Kidney capillary endothelial cell (primary cell): ENCODE data around the gene FA2H.
"Not testable (repeated sequence)": the region's sequence is repeated elsewhere in the genome, so short reads cannot be mapped to it uniquely, and the experiment has no call there.

ENCODE experiments used
- DNase-seq: peaks from one replicate; pipeline ENCODE4 v3.0.0-alpha.2; 2018; ENCODE audit warnings: low spot score

The FA2H gene

GRCh38 chr16:74770831-74771526, 3.6 kb downstream of the FA2H start:
- no peak for DNase-seq

- no peak for DNase-seq
These were observed 4.9 kb downstream of the FA2H start for GRCh38 chr16:74769586-74770190.

DNA sequence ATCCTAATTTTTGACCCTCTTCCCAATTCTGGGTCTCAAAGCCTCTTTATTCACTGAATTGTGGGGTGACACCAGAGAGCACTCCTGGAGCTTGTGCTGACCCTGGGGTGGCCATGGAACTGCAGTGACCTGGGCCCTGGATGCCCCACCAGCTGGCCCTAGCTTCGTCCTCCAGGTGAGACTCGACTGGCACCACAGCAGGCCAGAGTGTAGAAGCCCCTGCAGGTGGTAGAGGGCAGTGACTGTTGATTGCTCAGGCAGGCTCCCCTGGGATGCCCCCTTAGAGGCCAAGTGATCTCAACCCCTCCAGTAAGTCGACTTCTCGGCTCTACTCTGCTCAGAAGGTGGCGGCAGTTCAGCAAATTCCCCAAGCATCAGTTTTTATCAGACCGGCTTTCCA, 6.4 kb downstream of the FA2H start:
- DNase-seq, result no peak

- DNase-seq, result no peak
These were observed 6.9 kb downstream of the FA2H start for GRCh38 chr16:74767749-74768148.

GRCh38 chr16:74766729-74767128, 7.9 kb downstream of the FA2H start:
- DNase-seq, result no peak

GRCh38 chr16:74764184-74764583, 10.4 kb downstream of the FA2H start:
- not testable (repeated sequence) for DNase-seq

DNA sequence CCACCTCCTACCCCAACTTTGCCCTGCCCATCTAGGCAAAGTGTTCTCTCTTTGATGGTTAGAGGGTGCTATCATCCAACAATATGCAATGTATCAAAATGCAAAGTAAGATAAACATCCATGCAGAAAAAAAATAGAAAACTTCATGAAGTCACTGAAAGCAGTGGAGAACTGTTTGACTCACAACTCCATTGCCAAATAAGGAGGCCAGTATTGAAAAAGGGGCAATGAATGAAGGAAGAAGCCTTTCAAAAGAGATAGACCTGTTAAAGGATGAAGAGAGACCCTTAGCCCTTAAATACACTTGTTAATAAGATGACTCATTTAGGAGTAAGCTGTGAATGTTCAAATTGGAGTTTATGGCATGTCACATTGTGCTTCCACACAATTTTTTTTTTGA, 13.0 kb downstream of the FA2H start:
- no peak for DNase-seq

GRCh38 chr16:74760007-74760767, 14.4 kb downstream of the FA2H start:
- DNase-seq, result peak; percentile 89

DNA sequence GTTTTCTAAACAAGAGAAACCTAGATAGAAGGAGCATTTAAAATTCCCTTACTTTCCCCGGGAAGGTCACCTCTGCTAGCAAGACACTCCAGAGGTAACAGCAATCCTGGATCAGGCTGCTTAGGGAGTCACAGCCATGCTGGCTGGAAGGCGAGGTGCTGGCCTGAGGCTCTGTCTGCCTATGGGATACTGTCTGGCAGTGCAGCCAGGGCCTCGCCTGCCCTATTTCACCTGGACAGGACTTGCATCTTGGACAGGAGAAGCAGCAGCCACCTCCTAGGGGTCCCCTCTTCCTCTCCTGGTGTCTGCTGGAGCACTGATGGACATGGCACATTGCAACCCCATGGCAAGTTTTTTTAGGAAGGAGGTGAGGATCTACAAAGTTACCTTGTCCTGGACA, 15.1 kb downstream of the FA2H start:
- no peak for DNase-seq

DNA sequence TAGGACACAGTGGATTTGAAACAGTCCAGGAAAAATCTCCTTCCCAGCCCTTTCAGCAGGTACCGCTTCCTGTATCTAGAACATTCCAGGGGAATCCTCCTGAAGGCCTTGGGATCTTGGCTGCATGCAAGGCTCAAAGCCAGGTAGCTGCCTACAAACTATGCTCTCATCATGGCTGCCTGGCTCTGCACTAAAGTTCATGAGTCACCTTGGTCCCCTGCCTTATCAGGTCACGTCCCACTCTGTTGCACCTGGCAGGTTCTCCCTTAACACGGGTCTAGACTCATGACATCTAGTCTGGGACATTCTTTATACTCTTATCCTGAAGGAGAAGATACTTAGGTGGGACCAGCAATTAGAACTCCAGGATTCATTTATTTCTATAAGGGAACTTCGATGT, 15.8 kb downstream of the FA2H start:
- DNase-seq, result no peak

DNA sequence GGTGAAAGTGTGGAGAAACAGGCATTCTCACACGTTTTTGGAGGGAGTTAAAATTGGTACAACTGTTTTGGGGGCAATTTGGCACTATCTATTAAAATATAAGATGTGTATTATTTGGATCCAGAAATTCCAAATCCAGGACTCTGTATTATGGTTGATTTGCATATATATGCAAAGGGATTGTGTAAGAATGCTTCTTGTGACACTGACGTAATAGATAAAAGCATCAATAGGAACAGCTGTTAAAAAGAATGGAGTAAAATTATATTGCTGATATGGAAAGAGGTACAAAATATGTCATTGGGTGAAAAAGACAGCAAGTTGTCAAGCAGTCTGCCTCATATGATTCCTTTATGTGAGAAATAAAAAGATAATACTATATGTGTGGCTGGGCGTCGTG, 17.3 kb downstream of the FA2H start:
- DNase-seq, result no peak

DNA sequence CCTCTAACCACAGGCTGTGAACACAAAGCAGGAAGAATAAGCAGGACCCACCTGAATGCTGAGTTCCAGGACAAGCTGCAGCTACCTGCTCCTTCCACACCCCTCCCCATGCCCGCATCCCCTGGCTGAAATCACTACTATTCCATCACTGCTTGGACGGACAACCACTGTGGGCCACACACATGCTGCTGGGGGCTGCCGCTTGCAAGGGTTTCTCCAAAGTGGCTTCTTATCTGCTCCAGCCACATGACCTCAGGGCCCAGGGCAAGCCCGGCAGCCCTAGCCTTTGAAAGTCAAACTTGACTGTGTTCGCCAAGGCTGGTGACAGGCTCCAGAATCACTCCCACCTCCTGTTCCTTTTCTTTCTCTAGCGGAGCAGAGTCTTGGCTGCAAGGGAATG, 18.4 kb downstream of the FA2H start:
- DNase-seq, result no peak

DNA sequence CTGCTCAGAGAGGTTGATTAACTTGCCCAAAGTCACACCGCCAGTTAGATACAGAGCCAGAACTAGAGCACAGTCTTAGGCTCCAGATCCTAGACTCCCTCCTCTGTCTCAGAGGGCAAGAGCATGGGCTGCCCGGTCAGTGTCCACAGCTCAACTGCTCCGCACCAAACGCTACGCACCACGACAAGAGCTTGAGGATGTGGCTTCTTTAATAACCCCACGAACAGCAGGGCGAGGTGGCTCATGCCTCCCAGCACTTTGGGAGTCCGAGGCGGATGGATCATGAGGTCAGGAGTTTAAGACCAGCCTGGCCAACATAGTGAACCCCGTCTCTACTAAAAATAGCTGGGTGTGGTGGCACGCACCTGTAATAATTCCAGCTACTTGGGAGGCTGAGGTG, 21.4 kb downstream of the FA2H start:
- DNase-seq, result no peak

DNA sequence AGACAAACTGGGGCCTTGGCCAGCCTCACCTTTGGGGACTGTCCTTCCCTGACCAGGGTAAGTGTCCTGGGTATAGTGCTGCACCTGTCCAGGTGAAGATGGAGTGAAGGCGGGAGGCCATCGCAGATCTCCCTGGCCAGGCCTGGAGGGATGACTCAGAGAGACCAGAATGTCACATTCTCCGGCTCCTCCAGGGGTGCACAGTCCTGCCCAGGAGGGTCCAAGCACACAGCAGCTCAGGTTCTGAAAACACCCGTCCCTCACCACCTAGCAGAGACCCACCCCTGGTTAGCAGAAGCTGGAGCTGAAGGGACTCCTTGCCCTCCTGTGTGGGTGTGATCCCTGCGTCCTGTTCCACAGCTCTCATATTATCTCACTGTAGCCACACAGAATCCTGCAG, 21.9 kb downstream of the FA2H start:
- DNase-seq, result no peak

DNA sequence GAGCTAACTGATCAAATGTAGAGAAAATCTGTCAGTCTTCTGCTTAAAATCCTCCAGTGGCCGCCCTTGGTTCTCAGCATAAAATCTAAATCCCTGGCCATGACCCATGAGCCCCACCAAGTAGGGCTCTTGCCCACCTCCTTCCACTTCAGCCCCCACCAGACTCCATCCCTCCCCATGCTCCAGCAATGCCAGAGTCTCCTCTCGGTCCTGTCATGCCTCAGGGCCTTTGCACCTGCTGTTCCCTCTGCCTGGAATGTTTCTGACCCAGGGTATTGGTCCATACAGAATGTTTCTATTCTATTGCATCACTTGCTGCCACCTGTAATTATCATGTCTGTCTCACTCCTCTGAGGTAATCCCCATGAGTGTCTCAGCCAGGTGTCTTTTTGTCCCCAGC, 22.4 kb downstream of the FA2H start:
- DNase-seq, result no peak

DNA sequence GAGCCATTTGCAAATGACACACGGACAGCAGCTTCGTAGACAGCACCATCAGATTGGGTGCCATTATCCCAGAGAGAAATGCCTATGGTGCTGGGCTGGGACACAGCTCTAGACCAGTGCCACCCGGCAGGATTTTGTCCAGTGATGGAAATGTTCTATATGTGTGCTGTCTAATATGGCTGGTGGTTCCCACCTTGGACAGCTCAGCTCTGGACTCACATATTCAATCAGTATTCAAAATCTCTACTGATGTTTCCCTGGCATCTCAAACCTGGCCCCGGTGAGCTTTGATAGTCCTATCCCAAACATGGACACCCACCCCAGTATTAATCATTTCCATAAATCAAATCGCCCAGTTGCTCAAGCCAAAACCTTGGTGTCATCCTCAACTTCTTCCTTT, 23.0 kb downstream of the FA2H start:
- no peak for DNase-seq

DNA sequence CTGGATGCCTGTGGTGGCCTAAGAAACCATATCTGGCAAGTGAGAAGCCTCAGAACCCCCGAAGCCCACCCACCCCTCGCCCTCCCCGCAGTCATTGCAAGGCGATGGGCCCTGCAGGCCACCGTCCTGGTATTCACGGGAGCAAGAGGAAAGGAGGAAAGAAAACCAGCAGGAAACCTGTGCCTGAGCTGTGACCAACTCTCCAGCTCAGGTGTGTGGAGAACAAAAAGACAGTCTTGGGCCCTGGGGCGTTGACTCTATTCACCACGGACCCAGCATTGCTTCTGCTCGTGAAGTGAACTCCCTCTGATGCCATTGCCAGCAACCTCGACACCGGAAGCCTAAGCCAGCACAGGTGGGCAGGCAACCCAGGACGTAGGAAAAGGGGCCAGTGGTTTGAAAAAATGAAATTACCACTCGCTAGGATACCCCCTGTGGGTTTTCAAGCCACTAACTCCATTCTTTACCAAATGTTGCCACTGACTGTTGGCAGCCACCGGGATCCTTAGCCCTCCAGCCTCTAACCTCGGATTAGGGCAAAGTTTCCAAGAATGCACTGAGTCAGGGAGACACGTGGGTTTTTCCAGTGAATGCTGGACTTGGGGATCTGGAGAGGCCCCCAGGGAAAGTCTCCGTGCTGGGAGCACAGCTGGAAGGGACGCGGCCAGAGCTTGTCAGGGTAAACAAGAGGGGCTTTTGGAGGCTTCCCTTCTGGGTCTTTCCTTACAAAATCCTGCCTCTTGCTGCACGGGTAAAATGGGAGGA, 25.1 kb downstream of the FA2H start:
- DNase-seq, result no peak

DNA sequence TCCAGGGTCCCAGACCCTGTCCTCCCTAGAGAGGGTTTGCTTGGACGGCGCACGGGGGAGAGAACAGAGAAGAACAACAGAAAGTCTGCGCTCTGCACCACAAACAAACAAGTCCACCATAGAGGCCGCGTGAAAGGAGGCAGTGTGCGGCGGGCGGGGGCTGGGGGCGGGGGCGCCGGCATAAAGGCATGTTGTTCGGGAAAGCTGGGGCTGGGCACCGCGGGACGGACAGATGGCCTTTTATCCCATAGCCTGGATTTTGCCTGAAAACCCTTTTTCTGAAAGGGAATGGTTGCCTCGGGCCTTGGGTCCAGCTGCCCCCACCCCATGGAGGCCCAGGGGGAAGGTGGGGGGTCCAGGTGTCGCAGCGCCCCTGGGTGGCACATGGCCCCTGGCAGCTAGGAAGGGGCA, 26.0 kb downstream of the FA2H start:
- DNase-seq, result no peak

DNA sequence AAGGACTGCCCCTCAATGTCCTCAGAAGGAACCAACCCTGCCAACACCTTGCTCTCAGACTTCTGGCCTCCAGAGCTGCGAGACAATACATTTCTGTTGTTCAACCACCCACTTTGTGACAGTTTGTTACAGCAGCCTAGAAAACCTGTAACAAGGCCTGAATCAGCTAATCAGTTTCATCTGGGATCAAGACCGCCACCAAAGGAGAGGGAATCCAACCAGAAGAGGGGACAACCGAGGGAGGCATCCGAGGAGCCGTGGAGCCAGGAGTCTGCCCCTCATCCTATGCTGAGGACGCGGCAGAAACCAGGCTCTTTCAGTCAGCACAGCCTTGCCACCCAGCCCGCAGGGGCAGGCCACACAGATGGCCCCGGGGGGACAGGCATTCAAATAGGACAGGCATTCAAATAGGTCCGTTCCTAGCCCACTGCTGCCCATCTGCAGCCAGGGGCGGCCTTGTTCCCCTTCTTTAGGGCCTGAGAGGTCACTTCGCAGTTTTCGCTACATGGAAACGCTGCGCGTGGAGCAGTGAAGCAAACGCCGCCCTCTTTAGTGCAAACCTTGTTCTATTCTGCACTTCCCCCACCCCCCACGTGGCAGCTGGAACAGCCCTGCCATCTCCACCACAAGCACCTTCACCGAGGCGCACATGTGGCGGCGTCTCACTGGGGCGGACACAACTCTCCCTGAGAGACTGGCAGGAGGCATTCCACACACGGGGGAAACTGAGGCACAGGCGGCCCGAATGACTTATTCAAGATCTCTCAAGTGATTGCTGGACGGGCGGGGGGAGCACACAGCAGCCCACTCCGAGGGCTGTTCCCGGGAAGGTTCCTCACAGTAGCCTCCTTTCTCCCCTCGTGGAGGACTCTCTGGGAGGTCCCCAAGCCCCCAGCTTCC, 26.7 kb downstream of the FA2H start:
- no peak for DNase-seq

- DNase-seq, result no peak
These were observed 28.7 kb downstream of the FA2H start for GRCh38 chr16:74745926-74746325.

DNA sequence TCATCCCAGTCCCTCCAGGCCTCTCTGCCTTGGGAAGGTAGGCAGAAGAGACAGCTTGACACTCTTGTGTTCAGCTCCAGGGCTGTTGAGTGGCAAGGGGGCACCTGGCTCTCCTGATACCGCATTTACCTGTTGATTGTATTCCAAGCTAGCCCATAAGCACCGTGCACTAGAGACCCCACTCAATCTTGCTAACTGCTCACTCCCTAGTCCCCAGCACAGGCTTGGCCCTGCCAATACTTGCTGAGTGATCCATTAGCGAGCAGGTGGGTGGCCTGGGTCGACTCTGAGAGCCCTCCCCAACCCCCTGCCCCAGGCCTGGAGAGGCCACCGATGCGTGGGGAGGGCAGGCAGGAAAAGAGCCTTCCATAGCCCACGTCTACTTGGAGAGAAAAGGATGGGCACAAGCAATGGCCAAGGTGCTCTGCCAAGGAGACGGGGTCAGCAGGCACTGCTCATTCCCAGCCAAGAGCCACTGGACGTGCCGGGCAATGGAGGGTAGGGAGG, 29.5 kb downstream of the FA2H start:
- no peak for DNase-seq
